Stomach (tissue), 9 donors: ENCODE data around the gene RHBDF1. TPM values are rescaled to one million over a fixed set of nuclear protein-coding genes. Genes with fewer than 3 reads are reported as not detected.
"Not testable (repeated sequence)": the region's sequence is repeated elsewhere in the genome, so short reads cannot be mapped to it uniquely, and the experiment has no call there.

Source experiments
- DNase-seq, 2 donors: peaks; one replicate each; pipeline versions ENCODE4 v3.0.0 to v3.0.0-alpha.2; 2013 to 2019
- H3K27ac ChIP-seq, 5 donors: fragments of 200-600 bp in 4 of 5; sonication (generic) in 4 of 5; one replicate each; pipeline ENCODE4 v1.5.1; 2013 to 2019; ENCODE audit warnings: mild to moderate bottlenecking in 1 of 5, moderate library complexity in 1 of 5
- H3K27me3 ChIP-seq, 3 donors: fragments of 200-600 bp; sonication (generic); one replicate each; pipeline ENCODE4 v1.5.1; 2017 to 2019; ENCODE audit warnings: mixed run types in 1 of 3
- H3K36me3 ChIP-seq, 4 donors: fragments of 200-600 bp; sonication (generic); 1 replicate in 3 of 4; 2 replicates in 1 of 4; pipeline ENCODE4 v1.5.1; 2016 to 2019
- H3K4me1 ChIP-seq, 4 donors: fragments of 200-600 bp; sonication (generic); one replicate each; pipeline ENCODE4 v1.5.1; 2016 to 2019
- H3K4me3 ChIP-seq, 4 donors: fragments of 200-600 bp; sonication (generic) in 3 of 4; one replicate each; pipeline ENCODE4 v1.5.1; 2016 to 2019; ENCODE audit warnings: mild to moderate bottlenecking in 1 of 4
- H3K9me3 ChIP-seq, 4 donors: fragments of 200-600 bp; sonication (generic); one replicate each; pipeline ENCODE4 v1.5.1; 2016 to 2019
- CTCF ChIP-seq, 7 experiments: fragments of 450-650 bp in 4 of 7; fragments of 200-600 bp in 3 of 7; sonication (generic) in 3 of 7; IDR thresholded peaks; one replicate each; pipeline ENCODE4 v1.5.1; 2016 to 2019; ENCODE audit warnings: antibody characterized with exemption in 7 of 7, control low read depth in 2 of 7, mild to moderate bottlenecking in 1 of 7
- EP300 ChIP-seq: sonication (generic); formaldehyde crosslinking; IDR thresholded peaks from one replicate; pipeline ENCODE4 v1.6.1; 2017; ENCODE audit warnings: antibody characterized with exemption
- POLR2A ChIP-seq, 4 donors: fragments of 450-650 bp; IDR thresholded peaks; one replicate each; pipeline ENCODE4 v1.6.1; 2016; ENCODE audit warnings: antibody characterized with exemption in 4 of 4, control low read depth in 2 of 4, mild to moderate bottlenecking in 1 of 4, moderate library complexity in 1 of 4
- POLR2AphosphoS5 ChIP-seq, 3 donors: sonication (generic); formaldehyde crosslinking; IDR thresholded peaks; one replicate each; pipeline ENCODE4 v1.6.1; 2016; ENCODE audit warnings: antibody characterized with exemption in 3 of 3
- WGBS, 5 donors: extraction: QIAGEN DNeasy Blood & Tissue Kit in 3 of 5; methylation state at CpG; one replicate each; pipeline versions ENCODE4 v1.1.5 to v1.1.7; 2013 to 2018; 5-methylcytosine and 5-hydroxymethylcytosine counted together
- intact Hi-C: fragments of 100-400 bp; cut with DNase I; formaldehyde crosslinking; loops from one replicate; pipeline ENCODE4 v1.15.1; 2023; ENCODE audit warnings: low total_unique reads
- polyA plus RNA-seq, 3 donors: library from polyadenylated mRNA; stranded (reverse); fragments of 200-250 nt; gene quantifications; one replicate each; pipeline ENCODE4 v1.2.3, GENCODE V29; 2013
- small RNA-seq, 4 donors: library from RNA; depleted of rRNA; stranded (forward); fragments of <200 nt; gene quantifications; one replicate each; pipeline ENCODE3, GENCODE V24; 2016
- total RNA-seq, 5 donors: library from RNA; depleted of rRNA; stranded (reverse); fragments of >200 nt; gene quantifications; one replicate each; pipeline versions ENCODE4 v1.1.0 to v1.2.3, GENCODE V29; 2014 to 2016
- donor health status: healthy with polysubstance abuse.
- donor health status: Bipolar disorder and iron deficiency.
- donor health status: healthy.

The RHBDF1 gene
- total and polyA plus RNA-seq, 8 donors: 10.2 to 185 (median 28.9) TPM

DNA sequence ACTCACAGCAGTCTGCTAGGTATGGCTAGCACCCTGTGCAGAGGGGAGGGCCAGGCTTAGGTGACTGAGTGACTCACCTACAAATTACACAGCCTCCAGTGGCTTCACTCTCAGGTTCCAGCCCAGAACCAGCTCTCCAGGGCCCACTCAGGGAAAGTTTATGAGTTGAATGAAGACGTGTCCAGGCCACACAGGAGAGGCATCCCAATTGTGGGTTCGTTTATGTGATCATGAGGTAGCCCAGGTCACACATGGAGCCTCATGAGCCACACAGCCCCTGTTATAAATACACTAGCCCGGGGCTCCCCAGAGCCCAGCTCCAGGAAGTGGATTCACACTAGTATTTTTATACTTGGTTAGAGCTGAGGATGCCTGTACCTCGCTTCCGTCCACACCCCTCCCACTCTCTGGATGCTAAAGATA lies 46.5 kb downstream of the RHBDF1 start:
- H3K27ac ChIP-seq, H3K27me3 ChIP-seq, H3K4me3 ChIP-seq, intact Hi-C loops, H3K36me3 ChIP-seq, H3K4me1 ChIP-seq, DNase-seq, H3K9me3 ChIP-seq: not testable (repeated sequence)
- WGBS, 5 donors: 30 to 83% (median 45%) methylated on average over 2 of the region's 5 CpGs; no CpG with 5 or more reads in 1 of the 5 donors

DNA sequence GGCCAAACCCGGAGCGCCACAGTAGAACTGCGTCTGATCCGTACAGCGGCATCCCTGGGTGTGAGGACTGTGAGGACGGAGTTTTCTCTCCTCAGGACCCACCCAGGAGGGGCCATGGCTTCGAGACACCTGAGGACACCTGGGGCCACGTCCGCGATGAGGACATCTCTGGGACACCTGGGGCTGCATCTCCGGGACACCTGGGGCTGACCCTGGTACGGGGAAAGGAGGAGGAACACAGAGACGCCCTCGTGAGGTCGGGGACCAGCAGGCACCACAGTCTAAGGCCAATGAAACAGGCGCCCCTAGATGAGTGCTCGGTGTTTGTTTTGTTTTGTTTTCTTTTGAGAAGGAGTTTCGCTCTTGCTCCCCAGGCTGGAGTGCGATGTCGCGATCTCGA lies 48.3 kb downstream of the RHBDF1 start:
- H3K27ac ChIP-seq, H3K4me1 ChIP-seq, H3K4me3 ChIP-seq, H3K9me3 ChIP-seq, intact Hi-C loops, H3K27me3 ChIP-seq, DNase-seq, H3K36me3 ChIP-seq: not testable (repeated sequence)
- WGBS, 5 donors: 81 to 94% (median 89%) methylated on average over 11 to 16 of the region's 22 CpGs

- H3K9me3 ChIP-seq, intact Hi-C loops, H3K4me3 ChIP-seq, H3K36me3 ChIP-seq, H3K27me3 ChIP-seq, DNase-seq, H3K27ac ChIP-seq, H3K4me1 ChIP-seq: not testable (repeated sequence)
- 88 to 93% (median 91%) methylated on average over 11 to 12 of the region's 12 CpGs for WGBS, 5 donors
Observed at GRCh38 chr16:20886-21285, 51.5 kb downstream of the RHBDF1 start.

- DNase-seq, H3K9me3 ChIP-seq, intact Hi-C loops, H3K4me1 ChIP-seq, H3K4me3 ChIP-seq, H3K36me3 ChIP-seq, H3K27ac ChIP-seq, H3K27me3 ChIP-seq: not testable (repeated sequence)
- WGBS, 5 donors: 91 to 97% (median 94%) methylated on average over 8 to 19 of the region's 20 CpGs; no CpG with 5 or more reads in 1 of the 5 donors
Observed at GRCh38 chr16:17062-17765, 55.2 kb downstream of the RHBDF1 start.

- WGBS, 5 donors: 0 to 49% (median 19%) methylated on average over 1 to 15 of the region's 27 CpGs
- peak in 3 of 7 experiments; percentile 32 to 55 (median 34) for TF ChIP-seq CTCF (IDR thresholded peaks at IDR 0.05)
- H3K4me3 ChIP-seq, H3K9me3 ChIP-seq, intact Hi-C loops, H3K4me1 ChIP-seq, H3K27ac ChIP-seq, H3K36me3 ChIP-seq, H3K27me3 ChIP-seq: not testable (repeated sequence)
- peak in 1 of 2 donors; percentile 100 for DNase-seq
Observed at GRCh38 chr16:10772-11171, 61.7 kb downstream of the RHBDF1 start.

- DNase-seq: peak; percentile 27 to 43
- Histone ChIP-seq H3K36me3 (no peaks in the 10 kb centered on the region), H3K27ac (no peak overlapping the region), H3K4me3 (no peak overlapping the region), H3K4me1 (no peaks in the 10 kb centered on the region), H3K27me3 (no peaks in the 10 kb centered on the region), H3K9me3 (no peaks in the 10 kb centered on the region)
- intact Hi-C loops: no loop called here
- 32 to 87% (median 69%) methylated on average over 5 to 48 of the region's 48 CpGs for WGBS, 5 donors
- TF ChIP-seq EP300 (no peak), CTCF (IDR thresholded peaks at IDR 0.05) (no peak), POLR2AphosphoS5 (IDR thresholded peaks at IDR 0.05) (no peak), POLR2A (IDR thresholded peaks at IDR 0.05) (no peak)
Observed at GRCh38 chr16:9903-10665, 62.3 kb downstream of the RHBDF1 start.

Small RNA genes lying within 50 kb of the gene (small RNA-seq; reads per million reads assigned to genes)
- gene MIR6859-4: 0 reads per million in 4 donors
- 0 reads per million in 4 donors for gene Z69720.2

Other genes with a start within 250 kb of the RHBDF1 start
- 1 to 10 TPM in 3 of 5 donors, not detected in 2; 2.2 to 5.5 (median 3.6) TPM for gene POLR3K, start 19.0 kb downstream of the RHBDF1 start, total RNA-seq
- gene POLR3K, start 19.0 kb downstream of the RHBDF1 start, polyA plus RNA-seq: 10 to 100 TPM; 10.7 to 13.3 (median 10.9) TPM
- 10 to 100 TPM in 3 of 5 donors, 1 to 10 TPM in 2; 2.3 to 22.9 (median 11.9) TPM for gene SNRNP25, start 18.8 kb downstream of the RHBDF1 start, total RNA-seq
- gene SNRNP25, start 18.8 kb downstream of the RHBDF1 start, polyA plus RNA-seq: 10 to 100 TPM; 30.2 to 40.2 (median 34.4) TPM
- gene MPG, start 5.6 kb upstream of the RHBDF1 start, total RNA-seq: 100 to 1,000 TPM in 1 of 5 donors, 10 to 100 TPM in 4; 33.3 to 102 (median 76.2) TPM
- 100 to 1,000 TPM in 2 of 3 donors, 10 to 100 TPM in 1; 90.6 to 112 (median 112) TPM for gene MPG, start 5.6 kb upstream of the RHBDF1 start, polyA plus RNA-seq
- 10 to 100 TPM in 3 of 5 donors, 1 to 10 TPM in 1, under 1 TPM in 1; 0.58 to 73.9 (median 22.3) TPM for gene NPRL3, start 66.0 kb upstream of the RHBDF1 start, total RNA-seq
- 10 to 100 TPM; 12.4 to 14.1 (median 13.3) TPM for gene NPRL3, start 66.0 kb upstream of the RHBDF1 start, polyA plus RNA-seq
- gene HBZ, start 80.0 kb upstream of the RHBDF1 start, total RNA-seq: not detected
- not detected for gene HBZ, start 80.0 kb upstream of the RHBDF1 start, polyA plus RNA-seq
- gene HBM, start 93.3 kb upstream of the RHBDF1 start, total RNA-seq: 10 to 100 TPM in 1 of 5 donors, not detected in 4; 10.3 TPM
- not detected for gene HBM, start 93.3 kb upstream of the RHBDF1 start, polyA plus RNA-seq
- 100 to 1,000 TPM in 1 of 5 donors, 10 to 100 TPM in 2, 1 to 10 TPM in 1, not detected in 1; 8.4 to 570 (median 32.0) TPM for gene HBA2, start 100.2 kb upstream of the RHBDF1 start, total RNA-seq
- 10 to 100 TPM in 2 of 3 donors, 1 to 10 TPM in 1; 3.5 to 21.3 (median 17.0) TPM for gene HBA2, start 100.2 kb upstream of the RHBDF1 start, polyA plus RNA-seq
- gene HBA1, start 104.0 kb upstream of the RHBDF1 start, total RNA-seq: 100 to 1,000 TPM in 1 of 5 donors, 10 to 100 TPM in 1, not detected in 3; 34.8 to 263 TPM
- gene HBA1, start 104.0 kb upstream of the RHBDF1 start, polyA plus RNA-seq: 1 to 10 TPM in 1 of 3 donors, under 1 TPM in 1, not detected in 1; 0.88 to 5.7 TPM
- not detected for gene HBQ1, start 107.8 kb upstream of the RHBDF1 start, total RNA-seq
- gene HBQ1, start 107.8 kb upstream of the RHBDF1 start, polyA plus RNA-seq: not detected
- 100 to 1,000 TPM; 100 to 221 (median 121) TPM for gene LUC7L, start 156.8 kb upstream of the RHBDF1 start, total RNA-seq
- gene LUC7L, start 156.8 kb upstream of the RHBDF1 start, polyA plus RNA-seq: 100 to 1,000 TPM in 1 of 3 donors, 10 to 100 TPM in 2; 77.5 to 108 (median 82.2) TPM
- gene FAM234A, start 162.2 kb upstream of the RHBDF1 start, total RNA-seq: 10 to 100 TPM; 14.6 to 87.2 (median 60.3) TPM
- 10 to 100 TPM; 13.1 to 34.9 (median 29.5) TPM for gene FAM234A, start 162.2 kb upstream of the RHBDF1 start, polyA plus RNA-seq
- gene RGS11, start 203.3 kb upstream of the RHBDF1 start, total RNA-seq: 10 to 100 TPM in 2 of 5 donors, 1 to 10 TPM in 3; 2.6 to 24.6 (median 7.0) TPM
- gene RGS11, start 203.3 kb upstream of the RHBDF1 start, polyA plus RNA-seq: 10 to 100 TPM in 2 of 3 donors, 1 to 10 TPM in 1; 7.3 to 26.3 (median 11.9) TPM
- gene ARHGDIG, start 208.0 kb upstream of the RHBDF1 start, total RNA-seq: 10 to 100 TPM in 2 of 5 donors, 1 to 10 TPM in 2, not detected in 1; 3.1 to 39.7 (median 11.0) TPM
- 10 to 100 TPM in 1 of 3 donors, 1 to 10 TPM in 2; 5.2 to 50.4 (median 9.6) TPM for gene ARHGDIG, start 208.0 kb upstream of the RHBDF1 start, polyA plus RNA-seq
- 100 to 1,000 TPM in 1 of 5 donors, 10 to 100 TPM in 3, not detected in 1; 32.3 to 118 (median 65.1) TPM for gene PDIA2, start 210.5 kb upstream of the RHBDF1 start, total RNA-seq
- gene PDIA2, start 210.5 kb upstream of the RHBDF1 start, polyA plus RNA-seq: 100 to 1,000 TPM; 142 to 932 (median 584) TPM